NK-92 treated with Interleukin-12 subunit alpha and Interleukin-12 subunit beta, amount 100 ng/mL, for 24 hours (cell line): ENCODE data around the gene NLGN1.
"Not testable (repeated sequence)": the region's sequence is repeated elsewhere in the genome, so short reads cannot be mapped to it uniquely, and the experiment has no call there.

ENCODE experiments used
- DNase-seq: peaks from one replicate; lab custom pipeline; 2025; lab: John Stamatoyannopoulos, UW

The NLGN1 gene

GRCh38 chr3:173556546-173556945 lies 159.0 kb downstream of the NLGN1 start:
- DNase-seq = no peak

GRCh38 chr3:173567997-173568396 lies 170.5 kb downstream of the NLGN1 start:
- DNase-seq = no peak

GRCh38 chr3:173568623-173569022 lies 171.1 kb downstream of the NLGN1 start:
- DNase-seq = no peak

DNA sequence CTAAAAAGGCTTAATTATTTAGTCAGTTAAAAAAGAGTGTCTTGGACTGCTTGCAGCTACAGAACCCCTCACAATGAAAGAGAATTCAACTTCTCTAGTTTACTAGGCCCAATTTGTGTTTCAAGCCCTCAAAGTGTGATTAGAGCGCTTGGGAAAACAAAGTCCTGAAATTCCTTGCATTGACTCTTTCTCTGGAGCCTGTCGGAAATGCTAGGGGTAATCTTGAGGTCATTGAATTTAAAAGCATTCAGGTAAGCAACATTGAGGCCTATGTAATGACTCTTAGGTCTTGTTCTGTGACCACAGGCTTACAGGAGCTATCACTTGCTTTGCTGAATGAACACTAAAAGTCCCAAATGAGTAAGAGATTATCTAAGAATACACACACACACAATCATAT lies 186.0 kb downstream of the NLGN1 start:
- no peak for DNase-seq

DNA sequence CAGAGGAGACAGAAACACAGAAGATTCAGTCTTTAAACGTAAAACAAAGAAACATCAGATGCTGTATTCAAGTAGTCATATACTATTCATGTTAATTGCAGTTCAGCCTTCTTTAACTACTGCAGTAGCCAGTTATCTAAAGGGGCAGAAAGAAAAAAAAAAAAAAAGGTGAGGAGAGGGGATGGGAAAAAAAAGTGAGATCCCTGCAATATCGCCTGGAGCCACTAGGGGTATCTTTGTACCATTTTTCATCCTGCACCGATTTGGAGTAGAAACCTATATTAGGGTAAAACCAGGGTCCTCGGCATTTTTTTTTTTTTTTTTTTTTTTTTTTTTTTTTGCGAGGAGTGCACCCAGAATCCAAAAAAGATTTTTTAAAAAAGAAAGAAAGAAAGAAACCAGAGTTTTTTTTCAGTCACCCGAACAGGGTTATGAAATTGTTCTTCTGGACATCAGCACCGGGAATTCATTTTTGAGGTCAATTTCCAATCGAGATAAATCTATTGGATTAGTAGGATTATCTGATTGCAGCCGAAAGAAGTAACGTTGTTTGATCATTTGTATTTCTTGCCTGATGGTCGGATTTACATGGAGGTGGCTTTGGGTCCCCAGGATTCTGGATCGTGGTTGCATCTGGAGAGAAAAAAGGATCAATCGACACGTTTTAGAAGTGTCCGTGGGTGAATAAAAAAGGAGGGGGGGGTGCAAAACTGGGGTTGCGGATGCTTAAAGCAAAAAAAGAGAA lies 186.7 kb downstream of the NLGN1 start:
- DNase-seq = no peak

DNA sequence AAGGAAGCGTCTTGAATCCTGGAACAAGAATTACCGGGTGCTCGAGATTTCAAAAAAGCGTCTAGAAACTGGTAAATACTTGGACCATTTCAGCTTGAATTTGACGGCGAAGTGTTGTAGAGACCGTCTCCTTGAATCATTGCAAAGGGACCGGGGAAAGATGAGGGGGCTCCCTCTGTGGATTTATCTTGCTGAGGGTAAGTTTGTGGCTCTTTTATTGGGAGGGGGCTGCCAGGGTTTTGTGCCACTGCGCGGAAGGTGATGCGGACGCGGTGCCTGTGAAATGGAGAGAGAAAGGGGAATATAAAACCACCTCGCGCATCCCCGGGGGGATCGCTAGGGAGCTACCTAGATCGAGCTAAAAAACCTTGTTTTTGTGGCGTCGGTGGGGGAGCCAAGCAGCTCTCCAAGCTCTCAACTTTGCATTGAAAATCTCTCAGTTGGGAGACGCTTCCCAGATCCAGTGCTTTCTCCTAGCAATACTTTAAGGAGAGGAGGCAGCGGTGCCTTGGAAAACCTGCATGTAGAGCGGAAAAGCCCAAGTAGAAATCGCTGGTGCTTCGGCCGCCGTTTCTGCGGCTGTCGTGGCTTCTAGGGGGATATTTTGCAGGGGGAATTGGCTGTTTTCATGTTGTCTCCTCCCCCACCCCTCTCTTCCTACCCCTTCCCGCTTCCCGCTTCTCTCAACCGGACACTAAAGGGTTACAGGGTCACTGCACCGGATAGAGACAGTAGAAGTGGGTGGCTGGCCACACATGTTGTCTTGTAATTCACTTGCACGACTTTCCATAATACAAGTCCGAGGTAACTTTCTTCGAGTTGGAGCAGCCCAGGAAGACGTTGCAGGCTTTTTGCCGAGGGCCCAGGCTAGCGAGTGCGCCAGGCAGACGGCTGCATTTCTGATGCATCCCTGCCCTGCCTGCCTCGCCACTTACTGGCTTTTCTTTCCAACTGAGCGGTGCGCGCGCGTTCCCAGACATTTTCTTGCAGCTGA lies 187.6 kb downstream of the NLGN1 start:
- DNase-seq = no peak

DNA sequence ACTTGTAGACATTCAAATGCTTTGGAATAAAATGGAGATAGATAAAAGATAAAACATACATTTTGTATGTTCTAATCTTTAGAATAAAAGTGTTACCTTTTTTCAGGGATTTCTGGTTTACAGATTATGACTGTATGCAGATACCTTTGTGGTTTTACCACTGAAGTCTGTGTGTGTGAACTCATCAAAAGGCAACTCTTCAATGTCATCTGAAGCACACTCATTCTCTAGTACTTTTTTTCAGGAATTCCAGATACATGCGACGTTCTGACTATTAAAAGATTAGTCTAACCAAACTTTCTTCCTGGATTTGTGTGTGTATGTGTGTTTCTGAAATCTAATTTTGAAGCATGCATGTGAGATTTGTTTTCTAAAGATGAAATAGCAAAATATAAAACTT lies 188.6 kb downstream of the NLGN1 start:
- DNase-seq = no peak

- no peak for DNase-seq
Observed at GRCh38 chr3:173587055-173587454, 189.5 kb downstream of the NLGN1 start.

DNA sequence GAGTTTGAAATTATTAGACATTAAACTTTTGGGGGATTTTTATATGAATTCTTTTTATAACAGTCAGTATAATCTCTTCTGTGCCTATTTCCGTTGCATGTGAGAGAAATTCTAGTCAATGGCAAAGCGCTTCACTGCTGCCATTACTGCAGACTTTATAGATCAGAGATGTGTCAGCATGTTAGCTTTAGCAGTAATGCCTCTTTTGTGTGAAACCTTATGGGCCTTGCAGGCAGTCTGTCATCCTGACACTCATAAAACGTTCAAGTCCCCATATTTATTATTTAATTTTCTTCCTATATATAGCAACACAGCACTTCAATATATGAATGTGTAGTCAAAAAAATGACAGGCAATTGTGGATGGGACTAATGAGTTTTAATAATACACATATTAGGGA lies 191.0 kb downstream of the NLGN1 start:
- DNase-seq = no peak

- no peak for DNase-seq
Observed at GRCh38 chr3:173589116-173589515, 191.6 kb downstream of the NLGN1 start.

- DNase-seq = no peak
Observed at GRCh38 chr3:173591401-173591800, 193.9 kb downstream of the NLGN1 start.

DNA sequence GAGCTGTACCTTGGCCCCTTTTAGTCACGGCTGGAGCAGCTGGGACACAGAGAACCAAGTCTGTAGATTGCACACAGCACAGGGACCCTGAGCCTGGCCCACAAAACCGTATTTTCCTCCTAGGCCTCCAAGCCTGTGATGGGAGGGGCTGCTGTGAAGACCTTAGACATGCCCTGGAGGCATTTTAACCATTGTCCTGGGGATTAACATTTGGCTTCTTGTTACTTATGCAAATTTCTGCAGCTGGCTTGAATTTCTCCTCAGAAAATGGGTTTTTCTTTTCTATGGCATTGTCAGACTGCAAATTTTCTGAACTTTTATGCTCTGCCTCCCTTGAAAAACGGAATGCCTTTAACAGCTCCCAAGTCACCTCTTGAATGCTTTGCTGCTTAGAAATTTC lies 197.3 kb downstream of the NLGN1 start:
- not testable (repeated sequence) for DNase-seq

DNA sequence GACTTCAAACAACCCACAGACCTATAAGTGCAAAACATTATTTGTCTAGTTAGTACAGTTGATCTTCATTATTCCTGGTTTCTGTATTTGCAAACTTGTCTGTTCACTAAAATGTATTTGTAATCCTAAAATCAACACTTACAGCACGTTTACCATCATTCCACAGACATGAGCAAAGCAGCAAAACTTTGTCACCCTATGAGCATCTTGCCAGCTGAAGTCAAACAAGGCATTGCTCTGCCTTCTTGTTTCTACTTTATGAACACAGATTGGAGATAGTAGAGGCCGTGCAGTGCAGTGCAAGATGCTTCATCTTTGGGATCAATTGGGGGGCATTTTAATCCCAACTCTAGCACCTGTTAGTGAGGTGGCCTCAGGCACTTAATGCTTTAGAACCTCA lies 202.1 kb downstream of the NLGN1 start:
- no peak for DNase-seq

DNA sequence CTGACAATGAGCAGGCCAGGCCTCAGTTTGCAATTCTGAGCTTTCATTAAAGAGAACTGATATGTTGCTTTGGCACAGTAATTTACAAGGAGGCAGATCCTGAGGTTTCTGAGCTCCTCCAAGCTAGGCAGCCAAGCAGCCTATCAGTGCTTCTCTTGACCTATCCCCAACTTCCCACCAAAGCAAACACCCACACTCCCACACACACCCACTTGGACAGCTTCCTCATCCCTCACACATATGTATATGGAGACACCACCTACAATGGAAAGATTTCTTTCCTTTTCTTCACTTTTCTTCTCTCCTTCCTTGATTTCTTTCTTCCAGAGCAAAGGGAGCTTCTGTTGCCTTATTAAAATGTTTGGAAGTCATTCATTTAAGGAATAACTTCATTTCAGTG lies 217.0 kb downstream of the NLGN1 start:
- no peak for DNase-seq

- no peak for DNase-seq
Observed at GRCh38 chr3:173615661-173616060, 218.1 kb downstream of the NLGN1 start.

- DNase-seq = no peak
Observed at GRCh38 chr3:173617490-173617889, 219.9 kb downstream of the NLGN1 start.

GRCh38 chr3:173618148-173618547 lies 220.6 kb downstream of the NLGN1 start:
- no peak for DNase-seq

- DNase-seq = no peak
Observed at GRCh38 chr3:173618703-173619102, 221.2 kb downstream of the NLGN1 start.

- no peak for DNase-seq
Observed at GRCh38 chr3:173622166-173622565, 224.6 kb downstream of the NLGN1 start.

DNA sequence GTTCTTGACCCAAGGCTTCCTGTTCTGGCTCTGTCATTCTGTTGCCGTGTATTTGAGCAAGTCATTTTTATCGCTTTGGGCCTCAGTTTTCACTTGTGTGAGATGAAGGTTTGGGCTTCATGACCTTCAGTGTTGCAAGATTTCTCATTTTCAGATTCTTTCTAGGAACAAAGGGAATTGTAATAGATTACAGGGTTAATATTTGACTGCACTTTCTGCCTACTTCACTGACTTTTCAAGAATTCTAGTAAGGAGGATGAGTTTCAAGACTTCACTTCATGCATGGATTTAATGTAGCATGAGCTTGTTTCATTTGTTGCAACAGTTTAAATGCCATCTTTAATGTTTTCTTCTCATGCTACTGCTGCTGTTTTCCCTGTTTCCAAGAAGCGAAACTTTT lies 226.5 kb downstream of the NLGN1 start:
- no peak for DNase-seq

DNA sequence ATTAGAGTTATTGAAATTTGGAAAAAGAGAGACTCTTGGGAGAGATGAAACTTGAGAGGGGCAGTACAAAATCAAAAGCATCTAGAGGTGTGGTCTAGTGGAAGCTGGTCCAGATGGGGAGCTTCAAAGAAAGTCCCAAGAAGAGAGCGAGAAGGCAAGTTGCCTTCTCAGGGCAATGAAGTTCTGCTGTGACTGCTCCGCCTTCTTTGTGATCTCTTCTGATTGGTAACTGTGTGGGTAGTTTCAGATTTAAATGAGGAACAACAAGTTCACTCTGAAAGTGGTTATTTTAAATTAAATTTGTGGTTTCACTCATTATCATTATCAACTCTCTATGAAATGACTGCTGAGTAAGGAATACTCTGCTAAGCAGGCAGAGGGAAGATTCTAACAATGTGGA lies 233.3 kb downstream of the NLGN1 start:
- DNase-seq = no peak

GRCh38 chr3:173632945-173633344 lies 235.4 kb downstream of the NLGN1 start:
- no peak for DNase-seq

GRCh38 chr3:173635826-173636225 lies 238.3 kb downstream of the NLGN1 start:
- no peak for DNase-seq
